Inflammatory macrophage treated with lipopolysaccharide for 4 hours (primary cell): ENCODE data around the gene SURF6.
"Not testable (repeated sequence)": the region's sequence is repeated elsewhere in the genome, so short reads cannot be mapped to it uniquely, and the experiment has no call there.

Source experiments
- DNase-seq: peaks from one replicate; pipeline ENCODE4 v3.0.0-alpha.2; 2020

SURF6 gene

GRCh38 chr9:133346021-133346785, 10.2 kb upstream of the SURF6 start:
- DNase-seq = no peak

- DNase-seq = no peak
These were observed 9.6 kb upstream of the SURF6 start for GRCh38 chr9:133345596-133345995.

GRCh38 chr9:133344979-133345378, 9.0 kb upstream of the SURF6 start:
- no peak for DNase-seq

GRCh38 chr9:133344071-133344470, 8.1 kb upstream of the SURF6 start:
- DNase-seq = no peak

- no peak for DNase-seq
These were observed 6.6 kb upstream of the SURF6 start for GRCh38 chr9:133342570-133342969.

- DNase-seq = no peak
These were observed 6.0 kb upstream of the SURF6 start for GRCh38 chr9:133342069-133342406.

- peak; percentile 75 for DNase-seq
These were observed 5.5 kb upstream of the SURF6 start for GRCh38 chr9:133341369-133342068.

GRCh38 chr9:133340916-133341315, 4.9 kb upstream of the SURF6 start:
- DNase-seq = no peak

GRCh38 chr9:133340256-133340655, 4.3 kb upstream of the SURF6 start:
- DNase-seq = peak; percentile 16

GRCh38 chr9:133339641-133340040, 3.7 kb upstream of the SURF6 start:
- DNase-seq = no peak

- DNase-seq = not testable (repeated sequence)
These were observed 1.1 kb downstream of the SURF6 start for GRCh38 chr9:133334888-133335287.

- DNase-seq = no peak
These were observed 1.8 kb downstream of the SURF6 start for GRCh38 chr9:133334161-133334560.

GRCh38 chr9:133333566-133333965, 2.4 kb downstream of the SURF6 start:
- DNase-seq = no peak

GRCh38 chr9:133333011-133333410, 3.0 kb downstream of the SURF6 start:
- no peak for DNase-seq

- no peak for DNase-seq
These were observed 3.6 kb downstream of the SURF6 start for GRCh38 chr9:133332381-133332730.

GRCh38 chr9:133331641-133332380, 4.2 kb downstream of the SURF6 start:
- DNase-seq = no peak

- DNase-seq = no peak
These were observed 4.8 kb downstream of the SURF6 start for GRCh38 chr9:133331221-133331620.

GRCh38 chr9:133329306-133330156, 6.5 kb downstream of the SURF6 start:
- DNase-seq = not testable (repeated sequence)

- DNase-seq = no peak
These were observed 8.0 kb downstream of the SURF6 start for GRCh38 chr9:133327834-133328484.

- not testable (repeated sequence) for DNase-seq
These were observed 9.0 kb downstream of the SURF6 start for GRCh38 chr9:133327021-133327420.

GRCh38 chr9:133323991-133324703, 11.8 kb downstream of the SURF6 start:
- DNase-seq = no peak

GRCh38 chr9:133323211-133323610, 12.8 kb downstream of the SURF6 start:
- DNase-seq = no peak
